Dermis microvascular lymphatic vessel endothelial cell (primary cell): ENCODE data around the gene TRIM26. TPM values are rescaled to one million over a fixed set of nuclear protein-coding genes. Genes with fewer than 3 reads are reported as not detected.

Source experiments
- DNase-seq, 2 donors: peaks; one replicate each; pipeline versions ENCODE4 v3.0.0 to v3.0.0-alpha.2; 2010; ENCODE audit warnings: low read depth in 2 of 2
- total RNA-seq: library from RNA; depleted of rRNA; stranded (reverse); fragments of >200 nt; gene quantifications from 2 replicates; pipeline ENCODE4 v1.2.1, GENCODE V29; 2014

Gene TRIM26
- total RNA-seq, 1 donor from 2014 or later, result 18.5 TPM

DNA sequence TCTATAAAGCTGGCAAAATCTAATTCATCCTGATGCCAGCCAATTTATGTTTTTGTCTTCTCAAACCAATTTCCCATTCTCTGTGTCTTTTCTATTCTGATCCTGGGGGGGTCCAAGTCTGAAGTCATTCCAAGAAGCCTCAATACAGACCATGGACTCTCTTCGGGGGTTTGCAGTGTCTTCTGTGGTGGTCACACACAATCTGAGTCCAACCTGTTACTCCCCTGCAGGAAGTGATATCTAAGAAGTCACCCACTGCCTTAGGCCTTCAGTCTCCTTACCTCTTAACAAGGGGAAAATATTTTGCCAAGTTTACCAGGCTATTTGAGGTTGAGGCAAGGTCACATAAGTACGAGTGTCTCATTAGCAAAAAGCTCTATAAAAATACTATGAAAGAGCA is 1.9 kb downstream of the TRIM26 start:
- no peak for DNase-seq

DNA sequence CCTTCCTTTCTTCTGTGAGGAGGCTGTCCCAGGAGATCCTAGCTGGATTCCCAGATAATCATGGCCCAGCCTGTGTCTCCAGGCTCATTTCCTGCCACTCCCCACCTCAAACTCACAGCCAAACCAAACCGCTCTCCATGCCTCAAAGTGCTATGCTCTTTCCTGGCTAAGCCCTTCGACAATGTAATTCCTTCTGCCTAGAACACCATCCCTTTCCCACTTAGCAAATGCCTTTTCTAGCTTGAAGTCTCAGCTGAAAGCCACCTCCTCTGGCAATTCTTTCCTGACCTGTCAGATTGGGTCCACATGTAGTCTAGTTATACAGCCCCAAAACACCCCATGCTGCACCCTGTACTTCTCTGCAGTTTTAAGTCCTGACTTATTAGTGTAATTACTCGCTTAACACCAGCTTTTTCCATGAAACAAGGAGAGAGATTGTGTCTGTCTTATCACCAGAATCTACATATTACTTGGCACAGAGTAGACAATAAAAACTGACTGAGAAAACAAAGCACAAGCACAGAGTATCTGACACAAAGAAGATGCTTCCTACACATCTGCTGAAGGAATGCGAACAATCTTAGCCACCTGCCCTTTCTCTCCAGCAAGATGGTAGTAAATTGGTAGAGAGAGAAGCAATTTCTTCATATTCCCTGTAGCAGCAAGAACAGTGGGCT is 5.4 kb downstream of the TRIM26 start:
- DNase-seq, result peak in 1 of 2 donors; percentile 29

DNA sequence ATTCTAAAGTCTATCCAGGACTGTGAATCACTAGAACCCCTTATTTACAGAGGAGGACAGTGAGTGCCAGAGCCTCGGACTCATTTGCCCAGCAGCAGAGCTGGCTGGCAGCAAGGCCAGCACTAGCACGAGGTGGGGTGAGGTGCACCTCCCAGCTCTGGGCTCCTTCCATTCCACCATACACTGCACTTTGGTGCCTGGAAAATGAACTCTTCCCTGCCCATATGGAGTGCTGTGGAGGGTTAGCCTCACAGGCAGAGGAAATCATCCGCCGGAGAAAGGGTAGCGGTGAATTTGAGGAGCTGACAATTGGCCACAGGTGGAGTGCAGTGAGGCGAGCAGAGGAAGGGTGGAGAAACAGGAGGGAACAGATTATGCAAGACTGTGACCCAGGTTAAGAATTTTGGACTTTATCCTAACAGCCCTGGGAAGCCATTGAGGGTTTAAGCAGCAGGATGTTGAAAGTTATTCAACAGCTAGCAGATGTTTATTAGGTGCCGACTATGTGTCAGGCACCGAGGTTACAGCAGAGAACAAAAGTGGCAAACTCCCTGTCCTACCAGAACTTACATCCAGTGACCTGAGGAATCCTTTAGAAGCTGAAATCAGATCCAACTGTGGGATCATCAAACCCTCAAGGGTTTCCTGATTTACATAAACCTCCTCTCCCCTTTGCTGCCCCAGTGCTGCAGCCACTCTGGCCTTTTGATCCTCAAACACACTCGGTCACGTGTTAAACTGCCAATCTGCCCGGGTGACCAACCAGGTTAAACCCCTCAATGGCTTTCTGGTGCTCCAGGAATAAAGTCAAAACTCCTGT is 6.2 kb downstream of the TRIM26 start:
- DNase-seq, result peak in 1 of 2 donors; percentile 6

DNA sequence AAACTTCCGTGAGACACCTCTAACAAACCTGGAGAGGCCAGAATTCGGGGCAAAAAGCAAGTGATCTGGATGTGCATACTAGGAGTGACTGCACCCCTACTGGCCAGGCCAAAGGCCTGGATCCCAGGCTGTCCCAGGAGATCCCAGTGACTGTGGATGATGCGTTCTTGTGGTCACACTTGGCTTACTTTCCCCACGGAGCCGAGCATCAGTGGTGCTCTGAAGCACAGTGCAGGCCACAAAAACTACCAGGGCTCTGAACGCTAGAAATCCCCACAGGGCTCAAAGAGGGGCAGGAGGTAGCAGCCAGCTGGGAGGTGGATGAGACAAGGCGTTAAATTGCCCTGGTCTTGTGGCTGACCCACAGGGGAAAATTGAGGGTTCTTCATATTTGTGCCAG is 7.1 kb downstream of the TRIM26 start:
- no peak for DNase-seq

DNA sequence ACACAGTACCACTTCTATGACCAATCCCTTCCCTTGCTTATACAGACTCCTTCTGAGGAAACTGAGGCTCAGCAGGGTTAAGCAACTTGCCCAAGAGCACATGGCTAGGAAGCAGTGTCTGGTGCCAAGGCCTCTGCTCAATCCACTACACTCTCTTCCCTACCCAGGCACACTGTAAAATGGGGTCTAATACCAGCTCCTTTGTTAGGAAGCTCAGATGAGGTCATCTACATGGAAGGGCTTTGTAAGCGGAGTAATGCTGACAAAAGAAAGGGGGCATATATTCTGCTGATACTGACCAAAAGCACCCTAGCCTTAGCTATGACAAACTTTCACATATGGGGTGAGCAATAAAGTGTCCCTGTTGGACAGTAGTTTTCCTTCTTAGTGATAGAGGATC is 9.1 kb downstream of the TRIM26 start:
- no peak for DNase-seq

DNA sequence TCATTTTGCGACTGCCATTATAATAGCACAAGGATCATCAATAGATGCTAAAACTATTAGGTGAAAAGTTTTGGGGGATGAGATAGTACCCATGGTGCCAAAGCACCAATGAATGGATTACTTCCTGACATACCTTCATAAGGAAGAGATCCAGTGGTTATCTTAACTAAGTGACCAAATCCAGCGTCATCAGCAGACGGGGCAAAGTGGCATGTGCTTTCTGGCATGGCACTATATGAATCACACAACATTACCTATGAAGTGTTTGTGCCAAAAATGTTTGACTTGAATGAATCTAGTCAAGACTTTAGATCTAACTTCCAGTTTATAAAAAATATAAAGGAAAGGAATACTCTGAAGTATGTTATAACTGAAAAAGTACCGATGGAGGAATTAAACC is 10.8 kb downstream of the TRIM26 start:
- no peak for DNase-seq

DNA sequence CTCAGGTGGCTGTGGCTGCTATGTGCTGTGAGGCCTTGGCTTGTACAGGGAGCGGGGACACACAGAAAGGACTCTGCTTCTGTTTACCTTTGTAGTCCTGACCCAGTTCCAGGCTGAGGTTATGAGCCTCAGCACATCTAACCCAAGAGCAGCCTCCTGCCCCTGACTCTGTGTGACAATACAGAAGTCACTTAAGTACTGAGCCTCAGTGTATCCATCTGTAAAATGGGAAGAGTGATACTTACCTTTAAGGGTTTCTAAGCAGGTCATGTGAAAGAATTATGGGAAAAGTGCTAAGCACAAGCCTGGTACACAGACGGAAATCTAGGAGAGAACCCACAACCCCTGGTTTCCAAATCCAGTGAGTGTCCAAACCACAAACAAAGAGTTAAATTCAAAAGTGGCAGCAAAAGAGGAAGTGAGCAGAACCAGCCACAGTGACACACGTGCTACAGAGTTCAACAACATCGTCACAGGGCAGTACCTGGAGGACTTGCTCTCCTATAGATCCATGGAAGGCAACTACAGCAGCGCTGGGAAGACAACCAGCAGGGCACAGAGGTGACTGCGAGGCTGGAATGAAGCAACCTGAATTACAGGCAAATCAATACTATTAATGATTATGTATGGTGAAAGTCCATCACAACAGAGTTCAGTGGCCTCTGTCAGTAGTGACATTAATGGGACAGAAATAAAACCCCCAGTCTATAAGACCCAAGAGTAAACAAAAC is 12.5 kb downstream of the TRIM26 start:
- no peak for DNase-seq

DNA sequence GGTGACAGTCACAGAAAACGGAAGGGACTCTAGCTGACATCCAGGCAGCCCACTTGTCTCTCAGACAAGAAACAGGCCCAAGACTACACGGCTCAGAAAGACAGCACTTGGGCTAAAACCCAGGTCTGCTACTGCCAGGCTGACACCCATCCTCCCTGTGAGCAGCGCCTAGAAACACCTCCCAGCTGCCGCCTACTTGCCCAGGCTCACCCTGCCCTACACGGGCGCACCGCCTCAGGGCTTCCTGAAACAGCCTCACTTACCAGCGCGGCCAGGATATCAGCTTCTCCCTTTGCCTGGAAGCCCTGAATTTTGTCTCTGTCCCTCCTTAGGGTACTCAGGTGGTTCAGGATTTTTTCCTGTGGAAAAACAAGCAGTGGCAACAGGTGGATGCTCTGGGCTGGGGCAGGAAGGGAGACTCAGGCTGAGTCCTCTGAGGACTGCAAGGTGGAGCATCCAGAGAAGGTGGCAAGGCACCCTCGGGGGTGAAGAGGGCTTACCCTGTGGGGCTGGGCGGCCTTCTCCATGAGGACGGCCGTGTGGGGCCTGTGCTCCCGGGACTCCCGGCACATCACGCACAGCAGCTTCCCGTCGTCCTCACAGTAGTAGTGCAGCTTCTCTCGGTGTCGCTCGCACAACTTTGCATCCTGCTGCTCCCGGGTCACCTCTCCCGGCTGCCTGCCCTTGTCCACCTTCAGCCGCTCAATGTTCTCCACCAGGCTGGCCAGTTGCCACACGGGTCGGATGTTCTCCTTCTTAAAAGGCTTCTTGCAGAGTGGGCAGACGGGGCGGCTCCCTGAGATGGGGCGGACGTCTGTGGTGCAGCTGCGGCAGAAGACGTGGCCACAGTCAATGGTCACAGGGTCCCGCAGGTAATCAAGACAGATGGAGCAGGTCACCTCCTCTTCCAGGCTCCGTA is 14.8 kb downstream of the TRIM26 start:
- no peak for DNase-seq

DNA sequence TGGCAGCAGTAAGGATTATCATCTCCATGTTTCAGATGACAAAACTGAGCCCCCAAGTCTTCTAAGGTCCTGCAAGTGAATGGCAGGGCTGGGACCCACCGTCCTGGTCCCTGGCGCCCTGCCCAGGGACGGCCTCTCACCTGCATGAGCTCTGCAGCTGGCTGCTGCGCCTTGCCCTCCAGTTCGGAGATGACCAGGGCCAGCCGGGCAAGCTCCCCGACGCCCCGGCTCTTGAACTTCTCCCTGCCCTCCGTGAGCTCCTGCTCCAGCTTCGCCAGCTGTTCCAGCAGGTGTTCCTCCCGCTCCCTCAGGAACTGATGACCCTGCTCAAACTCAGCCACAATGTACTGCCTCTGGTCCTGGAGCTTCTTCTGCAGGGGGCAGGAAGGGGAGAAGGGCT is 16.8 kb downstream of the TRIM26 start:
- DNase-seq, result no peak

DNA sequence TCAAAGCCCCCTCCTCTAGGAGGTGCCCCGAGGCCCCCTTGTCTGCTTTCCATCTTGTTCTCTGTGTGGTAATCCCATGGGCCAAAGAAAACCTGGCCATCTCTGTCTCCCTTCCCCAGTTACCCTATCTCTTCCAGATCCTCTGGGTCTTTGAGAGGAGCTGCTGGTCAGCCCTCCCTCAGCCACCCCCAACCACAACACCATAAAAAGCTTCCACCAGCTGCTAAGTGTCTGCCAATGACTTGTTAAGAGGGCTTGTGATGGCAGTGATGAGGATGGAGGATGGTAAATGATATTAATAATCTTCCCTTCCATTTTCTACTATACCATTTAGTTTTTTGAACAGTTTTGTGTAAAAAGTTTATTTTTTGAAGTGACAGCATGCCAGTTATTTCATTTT is 17.3 kb downstream of the TRIM26 start:
- DNase-seq, result no peak

DNA sequence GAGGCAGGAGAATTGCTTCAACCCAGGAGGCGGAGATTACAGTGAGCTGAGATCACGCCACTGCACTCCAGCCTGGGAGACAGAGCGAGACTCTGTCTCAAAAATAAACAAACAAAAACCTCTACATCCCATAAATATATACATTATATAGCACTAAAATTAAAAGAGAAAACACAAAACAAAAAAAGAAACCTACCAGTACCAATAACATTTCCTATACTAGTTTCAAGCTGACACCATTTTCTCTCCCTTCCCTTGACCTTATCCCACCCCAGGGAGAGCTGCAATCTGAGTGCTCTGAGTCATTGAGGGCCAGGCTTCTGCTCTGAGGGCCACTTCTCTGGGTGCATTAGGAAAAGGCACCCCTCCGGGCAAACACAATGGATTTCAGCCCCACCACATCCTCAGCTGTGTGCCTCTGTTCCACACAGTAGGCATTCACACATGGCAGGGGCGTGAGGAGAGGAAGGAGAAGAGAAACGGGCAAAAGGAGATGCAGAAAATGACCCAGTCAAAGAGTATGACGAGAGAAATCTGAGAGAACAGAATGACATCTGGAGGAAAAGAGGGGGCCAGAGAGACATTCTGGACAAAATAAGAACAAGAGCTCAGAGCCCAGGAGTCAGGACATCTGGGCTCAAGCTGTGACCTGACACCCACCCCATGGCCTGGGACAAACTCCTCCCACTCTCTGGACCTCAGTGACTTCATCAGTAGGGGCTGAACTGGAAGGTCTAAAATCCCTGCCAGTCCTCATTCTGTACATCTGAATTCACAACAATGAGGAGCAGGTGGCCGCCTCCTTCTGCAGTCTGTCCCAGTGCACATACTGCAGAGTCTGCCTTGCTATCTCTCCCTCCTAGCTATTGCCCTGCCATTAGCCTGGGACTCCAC is 18.2 kb downstream of the TRIM26 start:
- no peak for DNase-seq

DNA sequence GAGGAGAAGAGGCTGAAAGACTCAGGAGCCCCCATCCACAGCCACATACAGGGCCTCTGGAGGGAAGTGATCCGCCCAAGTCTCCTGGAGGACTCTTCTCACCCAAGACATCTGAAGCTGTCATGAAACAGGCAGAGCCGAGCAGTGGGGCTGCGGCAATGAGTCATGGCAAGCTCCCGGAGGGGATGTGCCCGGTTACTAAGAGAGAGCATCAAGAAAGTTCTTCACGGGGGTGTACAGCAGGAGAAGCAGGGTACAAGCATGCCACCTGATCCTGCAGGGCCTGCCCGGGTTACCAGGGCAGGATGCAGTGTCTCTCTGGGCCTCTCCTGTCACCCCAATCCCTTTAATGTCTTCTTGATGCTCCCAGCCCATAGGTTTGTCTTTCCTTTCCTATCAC is 21.1 kb downstream of the TRIM26 start:
- DNase-seq, result no peak

DNA sequence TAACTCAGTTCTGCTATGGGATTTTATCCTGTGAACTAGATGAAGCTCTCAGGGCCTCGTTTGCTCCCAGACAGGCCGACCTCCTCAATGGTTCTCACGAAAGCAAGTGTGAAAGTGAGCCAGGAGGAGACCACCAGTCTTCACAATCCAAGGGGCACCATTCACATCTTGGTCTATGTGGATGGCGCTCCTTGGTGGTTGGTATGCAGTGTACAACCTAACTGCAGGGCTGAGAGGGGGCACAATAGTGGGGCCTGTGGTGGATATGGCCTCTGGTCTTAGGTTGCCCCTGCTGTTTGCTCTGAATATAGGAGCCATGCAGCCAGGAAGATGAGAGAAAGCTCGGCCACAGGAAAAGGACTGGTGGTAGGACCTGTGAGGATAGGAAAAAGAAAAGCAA is 24.7 kb downstream of the TRIM26 start:
- no peak for DNase-seq

DNA sequence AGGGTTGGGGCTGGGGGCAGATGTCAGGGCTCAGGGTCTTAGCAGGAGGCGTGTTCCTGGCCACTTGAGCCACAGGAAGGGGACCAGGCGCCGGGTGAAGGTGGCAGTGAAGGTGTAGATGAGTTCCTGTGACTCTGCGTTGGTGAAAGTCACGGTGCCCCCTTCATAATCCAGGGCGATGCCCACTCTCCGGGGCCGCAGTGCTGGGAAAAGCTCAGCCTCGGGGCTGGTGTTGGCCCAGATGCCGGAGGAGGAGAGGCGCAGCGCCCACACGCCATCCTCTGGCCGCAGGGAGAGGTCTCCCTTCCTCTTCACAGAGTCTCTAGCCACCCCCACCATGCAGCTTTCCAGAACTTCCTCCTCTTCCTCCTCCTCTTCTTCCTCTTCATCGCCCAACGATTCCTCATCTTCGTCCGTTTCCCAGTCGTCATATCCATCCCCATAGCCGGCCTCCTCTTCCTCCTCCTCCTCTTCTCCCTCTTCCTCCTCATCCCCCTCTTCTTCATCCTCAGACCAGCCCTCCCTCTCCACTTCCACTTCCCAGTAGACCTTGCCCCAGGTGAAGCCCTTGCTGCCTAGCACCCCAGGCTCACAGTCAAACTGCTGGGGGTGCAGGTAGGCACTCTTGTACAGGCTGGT is 27.2 kb downstream of the TRIM26 start:
- DNase-seq, result no peak

DNA sequence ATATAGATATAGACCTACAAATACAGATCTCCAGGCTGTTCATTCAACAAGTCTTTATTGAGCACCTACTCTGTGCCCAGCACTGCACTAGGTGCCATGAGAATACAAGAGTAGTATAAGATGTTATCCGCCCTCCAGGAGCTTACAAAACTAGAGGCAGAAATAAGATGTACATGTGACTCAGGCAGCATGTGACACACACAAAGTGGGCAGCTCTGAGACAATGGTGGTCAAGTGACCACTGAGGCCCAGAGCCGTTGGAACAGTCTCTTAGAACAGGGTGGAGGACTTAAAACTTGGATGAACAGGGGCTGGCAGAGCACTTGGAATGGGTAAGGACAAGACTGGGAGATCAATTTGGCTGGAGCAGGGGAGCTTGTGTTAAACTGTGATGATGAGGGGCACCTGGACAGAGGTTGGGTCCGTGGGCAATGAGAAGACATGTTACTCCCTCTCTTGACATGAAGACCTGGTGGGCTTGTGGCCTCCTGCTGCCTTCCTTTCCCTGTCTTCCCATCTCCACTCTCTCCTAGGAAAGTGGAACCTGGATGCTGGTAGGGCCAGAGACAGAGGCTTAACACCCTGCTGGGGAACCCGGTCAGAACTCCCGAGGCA is 28.7 kb downstream of the TRIM26 start:
- DNase-seq, result no peak

DNA sequence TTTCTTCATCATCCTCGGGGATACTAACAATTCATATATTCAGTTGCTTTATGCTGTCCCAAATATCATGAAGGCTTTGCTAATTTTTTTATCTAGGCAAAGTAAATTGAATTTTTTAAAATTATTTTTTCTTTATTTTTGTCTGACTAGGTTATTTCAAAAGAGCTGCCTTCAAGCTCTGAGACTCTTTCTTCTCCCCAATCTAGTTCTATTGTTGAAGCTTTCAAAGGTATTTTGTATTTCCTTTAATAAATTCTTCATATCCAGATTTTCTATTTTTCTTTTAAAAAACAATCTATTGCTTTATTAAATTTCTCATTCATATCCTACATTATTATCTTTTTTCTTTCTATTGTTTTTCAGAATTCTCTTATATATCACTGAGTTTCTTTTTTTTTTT is 33.1 kb downstream of the TRIM26 start:
- DNase-seq, result no peak

DNA sequence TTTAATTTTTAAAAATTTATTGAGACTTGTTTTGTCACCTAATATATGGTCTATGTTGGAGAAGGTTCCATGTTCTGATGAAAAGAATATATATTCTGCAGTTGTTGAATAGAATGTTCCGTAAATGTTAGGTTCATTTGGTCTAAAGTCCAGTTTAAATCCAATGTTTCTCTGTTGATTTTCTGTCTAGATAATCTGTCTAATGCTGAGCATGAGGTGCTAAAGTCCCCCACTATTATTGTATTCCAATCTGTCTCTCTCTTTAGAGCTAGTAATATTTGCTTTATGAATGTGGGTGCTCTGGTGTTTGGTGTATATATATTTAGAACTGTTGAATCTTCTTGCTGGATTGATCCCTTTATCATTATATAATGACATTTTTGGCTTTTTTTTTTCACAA is 34.4 kb downstream of the TRIM26 start:
- DNase-seq, result no peak

DNA sequence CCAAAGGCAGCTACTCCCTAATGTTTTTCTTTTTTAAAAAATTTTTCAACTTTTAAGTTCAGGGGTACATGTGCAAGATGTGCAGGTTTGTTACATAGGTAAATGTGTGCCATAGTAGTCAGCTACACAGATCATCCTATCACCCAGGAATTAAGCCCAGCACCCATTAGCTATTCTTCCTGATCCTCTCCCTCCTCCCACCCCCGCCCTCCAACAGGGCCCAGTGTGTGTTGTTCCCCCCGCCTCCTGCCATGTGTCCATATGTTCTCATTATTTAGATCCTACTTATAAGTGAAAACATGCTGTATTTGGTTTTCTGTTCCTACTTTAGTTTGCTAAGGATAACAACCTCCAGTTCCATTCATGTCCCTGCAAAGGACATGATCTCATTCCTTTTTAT is 37.4 kb downstream of the TRIM26 start:
- no peak for DNase-seq

DNA sequence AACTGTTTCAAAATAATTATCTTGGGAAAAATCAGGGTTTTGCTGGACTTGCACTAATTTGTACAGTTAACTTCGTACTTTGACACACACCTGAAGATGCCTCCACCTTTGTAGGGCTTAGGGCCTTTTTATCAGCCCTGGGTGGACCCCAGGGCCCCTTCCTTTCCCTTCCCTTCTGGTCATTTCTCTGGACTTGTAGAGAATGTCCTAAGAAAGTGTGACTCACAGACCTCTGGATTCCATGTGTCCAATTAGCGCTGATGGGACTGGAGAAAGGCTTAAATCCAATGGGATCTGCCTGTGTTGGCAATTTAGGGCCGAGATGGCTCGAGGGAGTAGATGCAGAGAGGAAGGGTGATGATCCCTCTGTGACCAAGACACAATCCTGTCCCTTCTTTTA is 40.5 kb downstream of the TRIM26 start:
- DNase-seq, result no peak
